Left ventricle myocardium inferior (tissue), 1 donor: Measurements from ENCODE around the gene PDGFRA. TPM values are rescaled to one million over a fixed set of nuclear protein-coding genes. Genes with fewer than 3 reads are reported as not detected.
A peak's percentile ranks its signal among the peaks of the same experiment; 100 is the strongest.

ENCODE experiments used
- DNase-seq: peaks from one replicate; pipeline ENCODE4 v3.0.0-alpha.2; 2020
- H3K27ac ChIP-seq: fragments of 200-600 bp; replicated peaks from 2 replicates; pipeline ENCODE4 v1.8.0; 2021
- H3K27me3 ChIP-seq: fragments of 200-600 bp; 2 replicates; pipeline ENCODE4 v1.8.0; 2021; ENCODE audit warnings: low read depth
- H3K36me3 ChIP-seq: fragments of 200-600 bp; 2 replicates; pipeline ENCODE4 v1.8.0; 2021
- H3K4me1 ChIP-seq: fragments of 200-600 bp; 2 replicates; pipeline ENCODE4 v1.8.0; 2021
- H3K4me3 ChIP-seq: fragments of 200-600 bp; 2 replicates; pipeline ENCODE4 v1.8.0; 2021; ENCODE audit warnings: mild to moderate bottlenecking, moderate library complexity
- H3K9me3 ChIP-seq: fragments of 200-600 bp; replicated peaks from 2 replicates; pipeline ENCODE4 v1.8.0; 2021
- intact Hi-C: fragments of 100-400 bp; cut with micrococcal nuclease; formaldehyde crosslinking; loops from one replicate; pipeline ENCODE4 v1.11.0; 2022
- total RNA-seq: library from RNA; stranded (reverse); fragmentation: NEBNext Ultra II Directional; extraction: Animal tissue kit (Norgen Biotek cat#: 25700); gene quantifications from one replicate; pipeline ENCODE4 v1.2.1, GENCODE V29; 2021
- TF ChIP-seq, protein P1 (sequence below): fragments of 200-600 bp; IDR thresholded peaks from 2 replicates; pipeline ENCODE4 v1.8.0; 2021; ENCODE audit warnings: antibody characterized with exemption, mild to moderate bottlenecking, borderline replicate concordance
- donor health status: DM: no; HTN: yes; CAD: no; lungs with severe emphysema.

Gene PDGFRA
- total RNA-seq, 1 donor from 2014 or later = 24.8 TPM

DNA sequence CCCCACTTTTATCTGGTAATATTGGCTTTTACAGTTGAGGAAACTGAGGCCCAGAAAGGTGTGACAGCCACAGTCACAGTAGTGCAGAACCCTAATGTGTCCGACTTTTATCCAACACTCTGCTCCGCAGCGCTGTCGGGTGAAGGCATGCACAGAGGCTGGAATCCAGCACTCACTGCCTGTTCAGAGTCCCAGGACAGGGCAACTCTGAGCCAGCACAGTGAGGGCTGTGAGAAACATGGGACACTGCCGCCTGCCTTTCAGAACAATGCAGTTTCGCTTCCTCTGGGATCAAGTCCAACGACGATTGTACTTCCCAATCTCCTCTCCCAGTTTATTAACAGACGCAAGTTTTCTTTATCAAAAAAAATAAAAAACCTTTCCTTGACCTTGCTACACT is 41.9 kb upstream of the PDGFRA start:
- peak; percentile 36 for DNase-seq
- intact Hi-C loops = no loop called here
- TF ChIP-seq, protein P1, sequence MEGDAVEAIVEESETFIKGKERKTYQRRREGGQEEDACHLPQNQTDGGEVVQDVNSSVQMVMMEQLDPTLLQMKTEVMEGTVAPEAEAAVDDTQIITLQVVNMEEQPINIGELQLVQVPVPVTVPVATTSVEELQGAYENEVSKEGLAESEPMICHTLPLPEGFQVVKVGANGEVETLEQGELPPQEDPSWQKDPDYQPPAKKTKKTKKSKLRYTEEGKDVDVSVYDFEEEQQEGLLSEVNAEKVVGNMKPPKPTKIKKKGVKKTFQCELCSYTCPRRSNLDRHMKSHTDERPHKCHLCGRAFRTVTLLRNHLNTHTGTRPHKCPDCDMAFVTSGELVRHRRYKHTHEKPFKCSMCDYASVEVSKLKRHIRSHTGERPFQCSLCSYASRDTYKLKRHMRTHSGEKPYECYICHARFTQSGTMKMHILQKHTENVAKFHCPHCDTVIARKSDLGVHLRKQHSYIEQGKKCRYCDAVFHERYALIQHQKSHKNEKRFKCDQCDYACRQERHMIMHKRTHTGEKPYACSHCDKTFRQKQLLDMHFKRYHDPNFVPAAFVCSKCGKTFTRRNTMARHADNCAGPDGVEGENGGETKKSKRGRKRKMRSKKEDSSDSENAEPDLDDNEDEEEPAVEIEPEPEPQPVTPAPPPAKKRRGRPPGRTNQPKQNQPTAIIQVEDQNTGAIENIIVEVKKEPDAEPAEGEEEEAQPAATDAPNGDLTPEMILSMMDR = peak; percentile 47
- Histone ChIP-seq H3K4me3 (no peak overlapping the region), H3K27ac (peak overlapping the region; percentile 27), H3K36me3 (no peaks in the 10 kb centered on the region), H3K4me1 (peaks cover 9% of the 10 kb centered on the region), H3K27me3 (no peaks in the 10 kb centered on the region), H3K9me3 (no peaks in the 10 kb centered on the region)

GRCh38 chr4:54189140-54189539 is 40.0 kb upstream of the PDGFRA start:
- Histone ChIP-seq H3K27me3 (no peaks in the 10 kb centered on the region), H3K4me3 (no peak overlapping the region), H3K36me3 (no peaks in the 10 kb centered on the region), H3K27ac (no peak overlapping the region), H3K4me1 (peaks cover 9% of the 10 kb centered on the region), H3K9me3 (peaks cover 5% of the 10 kb centered on the region)
- intact Hi-C loops = no loop called here
- TF ChIP-seq, protein P1 = no peak
- no peak for DNase-seq

DNA sequence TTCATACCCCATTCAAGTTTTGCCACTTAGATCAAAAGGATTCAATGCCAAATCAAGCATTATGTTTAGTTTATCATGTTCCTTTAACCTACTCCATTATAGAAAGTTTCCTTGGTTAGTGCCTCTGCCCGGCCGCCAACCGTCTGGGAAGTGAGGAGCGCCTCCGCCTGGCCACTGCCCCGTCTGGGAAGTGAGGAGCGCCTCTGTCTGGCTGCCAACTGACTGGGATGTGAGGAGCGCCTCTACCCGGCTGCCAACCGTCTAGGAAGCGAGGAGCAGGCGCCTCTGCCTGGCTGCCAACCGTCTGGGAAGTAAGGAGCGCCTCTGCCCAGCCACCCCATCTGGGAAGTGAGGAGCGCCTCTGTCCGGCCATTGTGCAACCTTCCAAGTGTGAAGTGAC is 36.3 kb upstream of the PDGFRA start:
- Histone ChIP-seq H3K27ac (no peak overlapping the region), H3K36me3 (no peaks in the 10 kb centered on the region), H3K27me3 (no peaks in the 10 kb centered on the region), H3K4me3 (no peak overlapping the region), H3K4me1 (peaks cover 3% of the 10 kb centered on the region), H3K9me3 (peaks cover 5% of the 10 kb centered on the region)
- TF ChIP-seq, protein P1 = no peak
- intact Hi-C loops = no loop called here
- DNase-seq = no peak

DNA sequence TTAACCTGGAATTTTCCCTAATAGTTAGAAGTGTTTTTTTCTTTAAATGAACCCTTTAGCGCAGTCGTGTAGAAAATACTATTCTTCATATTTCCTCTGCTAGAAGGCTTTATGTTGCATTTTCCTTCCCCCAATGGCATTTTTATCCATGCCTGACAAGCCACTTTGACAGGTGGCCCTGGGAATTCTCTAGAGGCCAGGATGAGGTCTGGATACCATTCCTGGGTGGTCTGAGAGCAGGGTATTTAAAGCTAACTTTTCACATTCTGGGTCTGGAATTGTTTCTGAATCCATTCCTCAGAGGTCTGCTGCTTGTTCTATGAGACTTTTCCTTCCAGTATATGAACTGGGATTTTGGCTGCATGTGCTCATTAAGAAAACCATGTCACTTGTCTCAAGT is 31.2 kb upstream of the PDGFRA start:
- intact Hi-C loops = no loop called here
- Histone ChIP-seq H3K36me3 (no peaks in the 10 kb centered on the region), H3K27ac (no peak overlapping the region), H3K9me3 (peaks cover 13% of the 10 kb centered on the region), H3K4me1 (peaks cover 3% of the 10 kb centered on the region), H3K27me3 (peaks cover 9% of the 10 kb centered on the region), H3K4me3 (no peak overlapping the region)
- DNase-seq = no peak
- TF ChIP-seq, protein P1 = no peak

DNA sequence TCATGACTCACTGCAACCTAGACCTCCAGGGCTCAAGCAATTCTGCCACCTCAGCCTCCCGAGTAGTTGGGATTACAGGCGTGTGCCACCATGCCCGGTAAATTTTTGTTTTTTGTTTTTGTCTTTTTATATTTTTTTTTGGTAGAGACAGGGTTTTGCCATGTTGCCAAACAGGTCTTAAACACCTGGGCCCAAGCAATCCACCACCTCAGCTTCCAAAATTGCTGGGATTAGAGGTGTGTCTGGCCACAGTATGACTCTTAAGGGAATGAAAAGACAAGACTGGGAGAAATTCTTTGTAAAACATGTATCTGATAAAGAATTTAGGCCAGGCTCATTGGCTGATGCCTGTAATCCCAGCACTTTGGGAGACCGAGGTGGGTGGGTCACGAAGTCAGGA is 29.2 kb upstream of the PDGFRA start:
- H3K27ac ChIP-seq = no peak overlapping the region
- TF ChIP-seq, protein P1 = no peak
- intact Hi-C loops = no loop called here
- H3K36me3 ChIP-seq = no peaks in the 10 kb centered on the region
- peaks cover 12% of the 10 kb centered on the region for H3K27me3 ChIP-seq
- H3K4me3 ChIP-seq = no peak overlapping the region
- H3K9me3 ChIP-seq = peaks cover 11% of the 10 kb centered on the region
- DNase-seq = no peak
- peaks cover 3% of the 10 kb centered on the region for H3K4me1 ChIP-seq

DNA sequence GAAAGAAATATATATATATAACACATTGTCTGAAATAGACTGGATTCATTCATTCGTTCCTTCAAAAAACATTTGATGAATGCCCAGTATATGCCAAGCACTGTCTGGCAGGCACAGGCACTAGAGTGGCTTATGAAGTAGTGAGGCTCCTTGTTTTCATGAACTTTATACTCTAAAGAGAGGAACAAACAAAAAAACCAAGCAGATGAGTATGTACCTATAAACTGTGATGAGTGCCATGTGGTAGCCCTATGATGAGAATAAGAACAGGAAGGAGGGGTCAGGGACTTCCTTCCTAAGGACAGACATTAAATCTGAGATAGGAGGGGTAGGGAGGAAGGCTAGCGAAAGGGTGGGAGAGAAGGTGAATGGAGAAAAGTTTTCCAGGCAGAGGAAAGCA is 19.5 kb upstream of the PDGFRA start:
- no peak overlapping the region for H3K4me3 ChIP-seq
- peaks cover 40% of the 10 kb centered on the region for H3K27me3 ChIP-seq
- TF ChIP-seq, protein P1 = no peak
- no peak overlapping the region for H3K27ac ChIP-seq
- DNase-seq = no peak
- H3K4me1 ChIP-seq = peaks cover 9% of the 10 kb centered on the region
- no peaks in the 10 kb centered on the region for H3K36me3 ChIP-seq
- H3K9me3 ChIP-seq = no peaks in the 10 kb centered on the region
- intact Hi-C loops = no loop called here
